Stomach smooth muscle (tissue), 2 donors: ENCODE results near the gene IL1B.
"Not testable (repeated sequence)": the region's sequence is repeated elsewhere in the genome, so short reads cannot be mapped to it uniquely, and the experiment has no call there.

Experiments
- H3K27ac ChIP-seq: one replicate; pipeline ENCODE4 v1.7.0; 2013; ENCODE audit warnings: mild to moderate bottlenecking, low read length, inconsistent platforms
- H3K27me3 ChIP-seq, 2 donors: one replicate each; pipeline ENCODE4 v1.7.0; 2013; ENCODE audit warnings: low read length in 2 of 2; ENCODE audit not compliant: insufficient read depth in 2 of 2, control insufficient read depth in 1 of 2
- H3K36me3 ChIP-seq, 2 donors: one replicate each; pipeline ENCODE4 v1.7.0; 2013; ENCODE audit warnings: low read length in 2 of 2; ENCODE audit not compliant: control insufficient read depth in 2 of 2, insufficient read depth in 2 of 2
- H3K4me1 ChIP-seq: one replicate; pipeline ENCODE4 v1.7.0; 2013; ENCODE audit warnings: low read length; ENCODE audit not compliant: control insufficient read depth, insufficient read depth
- H3K4me3 ChIP-seq, 2 donors: one replicate each; pipeline ENCODE4 v1.7.0; 2013; ENCODE audit warnings: low read length in 2 of 2
- H3K9ac ChIP-seq, 2 donors: one replicate each; pipeline ENCODE4 v1.7.0; 2013; ENCODE audit warnings: low read length in 2 of 2, mild to moderate bottlenecking in 1 of 2
- H3K9me3 ChIP-seq, 2 donors: one replicate each; pipeline ENCODE4 v1.7.0; 2013; ENCODE audit warnings: low read length in 2 of 2; ENCODE audit not compliant: control insufficient read depth in 2 of 2
- donor health status: healthy.
- donor health status: Pancreatic carcinoma.

Gene IL1B

DNA sequence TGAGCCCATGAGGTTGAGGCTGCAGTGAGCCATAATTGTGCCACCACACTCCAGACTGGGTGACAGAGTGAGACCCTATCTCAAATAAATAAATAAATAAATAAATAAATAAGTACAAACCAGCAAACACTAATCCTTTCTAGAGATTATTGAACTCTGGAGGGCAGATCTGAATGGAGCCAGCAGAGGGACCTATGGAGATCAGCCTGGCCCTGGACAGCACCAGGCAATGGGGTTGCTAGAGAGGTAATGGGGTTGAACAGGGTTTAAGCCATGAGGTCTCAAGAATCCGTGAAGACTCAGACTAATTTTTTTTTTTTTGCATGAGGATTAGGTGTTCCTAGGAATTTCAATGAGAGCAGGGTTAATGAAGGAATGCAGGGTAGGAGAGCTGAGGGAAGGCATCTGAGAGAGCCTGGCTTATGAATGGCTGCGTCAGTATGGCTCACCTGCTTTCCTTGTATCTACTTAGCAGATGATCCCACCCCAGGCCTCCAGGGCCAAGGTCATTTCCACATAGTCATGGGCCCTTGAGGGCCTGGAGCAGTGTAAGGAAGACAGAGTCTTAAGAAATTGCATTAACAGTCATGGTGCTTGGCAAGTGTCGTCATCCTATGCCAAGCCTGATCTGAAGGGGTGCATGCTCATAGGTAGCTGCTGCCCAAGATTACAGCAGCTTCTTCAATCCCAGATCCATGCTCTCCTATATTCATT lies 39.8 kb upstream of the IL1B start:
- Histone ChIP-seq H3K27ac (no peak overlapping the region), H3K9ac (no peak overlapping the region), H3K4me1 (no peaks in the 10 kb centered on the region), H3K9me3 (no peaks in the 10 kb centered on the region), H3K4me3 (no peak overlapping the region), H3K36me3 (no peaks in the 10 kb centered on the region), H3K27me3 (no peaks in the 10 kb centered on the region)

DNA sequence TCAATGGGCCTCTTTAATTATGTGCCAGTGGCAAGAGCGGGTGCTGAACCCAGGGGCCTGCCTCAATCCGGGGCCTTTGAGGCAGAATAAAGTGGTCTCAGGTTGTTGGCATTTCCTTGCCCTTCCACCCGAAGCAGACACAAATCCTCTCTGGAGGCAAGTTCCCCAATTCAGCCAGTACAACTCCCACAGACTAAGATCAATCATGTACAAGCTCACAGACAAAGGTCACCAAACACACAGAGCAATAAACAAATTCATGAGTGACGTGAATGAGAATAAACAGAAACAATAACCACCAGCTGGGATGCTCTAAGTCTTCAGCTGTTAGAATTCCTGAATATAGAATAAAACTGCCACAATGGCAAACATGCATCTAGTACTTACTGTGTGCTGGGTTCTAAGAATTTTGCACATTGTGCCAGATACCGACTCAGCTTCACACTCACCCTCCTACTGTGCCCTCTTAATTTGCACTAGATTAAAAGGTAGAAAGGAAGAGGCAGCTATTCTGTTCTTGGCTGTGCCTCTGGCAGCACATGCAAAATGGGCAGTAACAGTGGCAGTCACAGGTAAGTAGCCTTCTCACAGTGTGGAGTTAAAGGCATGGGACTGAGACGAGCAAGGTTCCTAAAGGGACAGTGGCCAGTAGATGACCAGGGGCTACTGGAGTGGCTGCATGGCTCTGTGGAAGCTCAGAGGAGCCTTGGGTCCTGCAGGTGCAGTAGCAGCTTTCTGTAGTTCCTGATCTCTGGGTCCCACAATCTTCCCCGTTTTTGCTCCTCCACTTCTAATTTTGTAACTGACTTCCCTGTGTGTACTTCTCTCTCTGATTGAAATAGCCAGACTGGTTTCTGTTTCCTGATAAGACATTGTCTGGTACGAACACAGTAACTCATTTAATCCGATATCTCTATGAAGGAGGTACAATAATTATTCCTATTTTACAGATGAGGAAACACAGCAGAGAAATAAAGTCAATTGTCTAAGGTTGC lies 34.6 kb upstream of the IL1B start:
- H3K27me3 ChIP-seq, result peaks cover 0 to 3% of the 10 kb centered on the region in 2 donors
- no peaks in the 10 kb centered on the region for H3K9me3 ChIP-seq
- H3K4me1 ChIP-seq, result no peaks in the 10 kb centered on the region
- H3K9ac ChIP-seq, result no peak overlapping the region
- H3K4me3 ChIP-seq, result no peak overlapping the region
- H3K36me3 ChIP-seq, result no peaks in the 10 kb centered on the region
- no peak overlapping the region for H3K27ac ChIP-seq

DNA sequence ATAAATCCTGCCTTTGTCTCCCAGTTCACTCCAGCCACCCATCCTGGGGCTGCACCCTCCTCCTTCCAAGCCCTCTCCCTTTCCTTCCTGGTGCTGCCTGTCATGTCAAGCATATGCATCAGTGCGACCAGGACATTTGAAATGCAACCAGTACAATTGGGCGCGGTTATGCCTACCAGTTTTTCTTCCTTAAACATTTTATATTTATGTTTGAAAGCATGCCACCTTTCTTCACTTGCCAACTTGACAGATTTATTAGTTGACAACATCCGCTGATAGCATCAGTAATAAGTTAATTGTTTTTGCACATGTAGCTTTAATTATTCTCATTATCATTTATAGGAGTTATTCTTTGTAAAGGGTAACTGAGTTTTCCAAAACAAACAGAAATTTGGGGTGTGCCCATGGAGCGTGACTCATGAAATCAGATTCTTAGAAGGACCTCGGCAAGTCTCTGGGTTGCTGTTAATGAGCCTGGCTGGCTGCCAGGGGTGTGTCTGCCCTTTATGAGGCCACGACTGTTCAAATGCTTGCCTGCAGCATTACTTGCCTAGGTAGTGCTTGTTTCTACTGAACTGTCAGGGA lies 32.8 kb upstream of the IL1B start:
- Histone ChIP-seq H3K4me1 (no peaks in the 10 kb centered on the region), H3K36me3 (no peaks in the 10 kb centered on the region), H3K9me3 (no peaks in the 10 kb centered on the region), H3K9ac (no peak overlapping the region), H3K27ac (no peak overlapping the region), H3K4me3 (no peak overlapping the region), H3K27me3 (peaks cover 0 to 3% of the 10 kb centered on the region in 2 donors)

- peaks cover 0 to 3% of the 10 kb centered on the region in 2 donors for H3K27me3 ChIP-seq
- no peak overlapping the region for H3K9ac ChIP-seq
- H3K4me3 ChIP-seq, result no peak overlapping the region
- no peaks in the 10 kb centered on the region for H3K9me3 ChIP-seq
- no peaks in the 10 kb centered on the region for H3K4me1 ChIP-seq
- no peak overlapping the region for H3K27ac ChIP-seq
- H3K36me3 ChIP-seq, result no peaks in the 10 kb centered on the region
Observed at GRCh38 chr2:112867701-112868631, 31.4 kb upstream of the IL1B start.

DNA sequence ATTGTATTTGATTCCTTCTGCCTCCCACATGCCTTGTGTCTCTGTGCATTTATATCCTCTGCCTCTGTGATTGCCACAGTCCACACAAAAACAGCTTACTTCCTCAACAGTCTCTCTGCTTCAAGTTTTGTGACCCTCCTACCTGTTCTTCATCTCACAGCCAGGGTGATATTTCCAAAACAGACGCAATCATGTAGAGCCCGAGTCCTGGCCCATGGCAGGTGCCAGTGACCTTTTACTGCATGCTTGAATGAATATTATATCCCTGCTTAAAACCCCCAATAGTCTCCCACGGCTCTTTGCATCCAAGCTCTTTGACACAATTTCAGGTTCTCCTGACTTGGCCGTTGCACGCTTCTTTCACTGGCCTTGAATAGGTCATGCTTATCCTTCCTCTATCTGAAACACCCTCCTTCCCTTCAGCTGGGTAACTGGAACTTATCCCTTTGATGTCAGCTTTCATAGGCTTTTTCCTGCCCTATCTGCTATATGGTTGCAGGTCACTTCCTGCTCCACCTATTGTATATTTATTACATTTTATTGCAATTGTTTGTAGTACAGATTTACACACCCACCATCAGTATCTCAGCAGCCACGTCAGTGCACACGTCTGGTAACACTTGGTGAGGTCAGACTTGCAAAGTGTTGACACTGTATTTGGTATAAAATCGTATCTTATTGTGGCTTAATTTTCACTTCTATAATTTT lies 29.7 kb upstream of the IL1B start:
- Histone ChIP-seq H3K27me3 (peaks cover 0 to 3% of the 10 kb centered on the region in 2 donors), H3K9ac (no peak overlapping the region), H3K36me3 (no peaks in the 10 kb centered on the region), H3K4me3 (no peak overlapping the region), H3K27ac (no peak overlapping the region), H3K9me3 (no peaks in the 10 kb centered on the region), H3K4me1 (no peaks in the 10 kb centered on the region)

GRCh38 chr2:112864072-112864471 lies 27.5 kb upstream of the IL1B start:
- no peak overlapping the region for H3K4me3 ChIP-seq
- no peaks in the 10 kb centered on the region for H3K27me3 ChIP-seq
- H3K36me3 ChIP-seq, result no peaks in the 10 kb centered on the region
- H3K27ac ChIP-seq, result no peak overlapping the region
- H3K9me3 ChIP-seq, result no peaks in the 10 kb centered on the region
- no peaks in the 10 kb centered on the region for H3K4me1 ChIP-seq
- no peak overlapping the region for H3K9ac ChIP-seq

GRCh38 chr2:112859406-112860183 lies 23.0 kb upstream of the IL1B start:
- H3K9ac ChIP-seq, H3K9me3 ChIP-seq, H3K4me1 ChIP-seq, H3K36me3 ChIP-seq, H3K4me3 ChIP-seq, H3K27ac ChIP-seq, H3K27me3 ChIP-seq: not testable (repeated sequence)

DNA sequence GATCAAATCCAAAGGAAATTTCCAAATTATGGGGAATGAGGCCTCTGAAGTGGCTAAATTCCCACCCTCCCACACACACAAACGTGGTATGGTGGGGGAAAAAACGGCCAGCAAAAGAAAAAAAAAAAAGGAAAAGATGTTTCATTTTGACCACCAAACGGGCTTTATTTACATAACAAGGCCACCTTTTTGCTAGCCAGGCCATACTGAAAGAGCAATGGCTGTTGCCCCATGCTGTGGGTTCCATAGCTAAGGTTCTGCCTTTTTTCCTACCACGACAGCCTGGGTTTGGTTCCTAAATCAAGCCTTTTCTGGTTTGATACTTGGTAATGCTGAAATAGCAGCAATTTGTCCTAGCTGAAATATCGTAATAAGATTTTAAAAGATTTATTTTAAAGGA lies 14.0 kb upstream of the IL1B start:
- Histone ChIP-seq H3K36me3 (no peaks in the 10 kb centered on the region), H3K4me1 (no peaks in the 10 kb centered on the region), H3K4me3 (no peak overlapping the region), H3K9me3 (no peaks in the 10 kb centered on the region), H3K9ac (no peak overlapping the region), H3K27ac (no peak overlapping the region), H3K27me3 (no peaks in the 10 kb centered on the region)

DNA sequence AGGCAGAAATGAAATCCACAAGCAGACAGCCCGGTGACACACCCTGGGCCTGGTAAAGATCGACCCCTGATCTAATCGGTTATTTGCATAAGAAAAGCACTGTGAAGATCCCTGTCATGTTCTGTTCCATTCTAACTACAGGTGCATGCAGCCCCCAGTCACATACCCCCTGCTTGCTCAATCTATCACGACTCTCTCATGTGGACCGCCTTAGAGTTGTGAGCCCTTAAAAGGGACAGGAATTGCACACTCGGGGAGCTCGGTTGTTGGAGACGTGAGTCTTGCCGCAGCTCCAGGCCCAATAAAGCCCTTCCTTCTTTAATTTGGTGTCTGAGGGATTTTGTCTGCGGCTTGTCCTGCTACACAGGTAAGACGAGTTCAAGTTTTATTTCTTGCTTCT lies 13.4 kb upstream of the IL1B start:
- no peak overlapping the region for H3K9ac ChIP-seq
- no peaks in the 10 kb centered on the region for H3K27me3 ChIP-seq
- H3K27ac ChIP-seq, result no peak overlapping the region
- H3K4me3 ChIP-seq, result no peak overlapping the region
- H3K9me3 ChIP-seq, result no peaks in the 10 kb centered on the region
- H3K36me3 ChIP-seq, result no peaks in the 10 kb centered on the region
- H3K4me1 ChIP-seq, result no peaks in the 10 kb centered on the region
